GM18498 (cell line): ENCODE measurements around the gene TRIM9.
"Not testable (repeated sequence)": the region's sequence is repeated elsewhere in the genome, so short reads cannot be mapped to it uniquely, and the experiment has no call there.

Experiments used
- ATAC-seq: cut with Tn5 transposase; IDR thresholded peaks from one replicate; pipeline ENCODE4 v1.9.1; 2021; ENCODE audit warnings: mild to moderate bottlenecking, moderate library complexity; ENCODE audit not compliant: unreplicated experiment

The TRIM9 gene

GRCh38 chr14:50967790-50968189 lies 127.1 kb downstream of the TRIM9 start:
- ATAC-seq: no peak

- ATAC-seq: no peak
These were observed 127.8 kb downstream of the TRIM9 start for GRCh38 chr14:50967103-50967502.

GRCh38 chr14:50964683-50965390 lies 130.1 kb downstream of the TRIM9 start:
- ATAC-seq: no peak

- ATAC-seq: no peak
These were observed 131.0 kb downstream of the TRIM9 start for GRCh38 chr14:50963919-50964318.

- ATAC-seq: no peak
These were observed 133.2 kb downstream of the TRIM9 start for GRCh38 chr14:50961605-50962221.

DNA sequence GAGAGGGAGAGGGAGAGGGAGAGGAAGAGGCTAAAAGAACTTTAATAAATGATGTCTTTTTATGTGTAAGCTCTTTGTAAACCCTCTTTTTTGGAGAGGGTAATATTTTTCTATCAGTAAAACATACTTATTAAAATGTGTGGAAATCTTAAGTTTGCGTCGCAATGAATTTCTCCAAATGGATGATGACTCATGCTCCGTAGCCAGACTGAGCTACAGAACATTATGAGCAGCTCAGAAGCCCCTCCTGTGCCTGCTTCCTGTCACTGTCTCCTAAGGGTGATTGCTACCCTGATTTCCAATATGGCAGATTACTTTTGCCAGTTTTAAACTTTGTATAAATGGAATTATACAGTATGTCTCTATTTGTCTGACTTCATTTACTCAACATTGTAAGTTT lies 137.6 kb downstream of the TRIM9 start:
- no peak for ATAC-seq

- ATAC-seq: not testable (repeated sequence)
These were observed 138.5 kb downstream of the TRIM9 start for GRCh38 chr14:50956421-50956820.

DNA sequence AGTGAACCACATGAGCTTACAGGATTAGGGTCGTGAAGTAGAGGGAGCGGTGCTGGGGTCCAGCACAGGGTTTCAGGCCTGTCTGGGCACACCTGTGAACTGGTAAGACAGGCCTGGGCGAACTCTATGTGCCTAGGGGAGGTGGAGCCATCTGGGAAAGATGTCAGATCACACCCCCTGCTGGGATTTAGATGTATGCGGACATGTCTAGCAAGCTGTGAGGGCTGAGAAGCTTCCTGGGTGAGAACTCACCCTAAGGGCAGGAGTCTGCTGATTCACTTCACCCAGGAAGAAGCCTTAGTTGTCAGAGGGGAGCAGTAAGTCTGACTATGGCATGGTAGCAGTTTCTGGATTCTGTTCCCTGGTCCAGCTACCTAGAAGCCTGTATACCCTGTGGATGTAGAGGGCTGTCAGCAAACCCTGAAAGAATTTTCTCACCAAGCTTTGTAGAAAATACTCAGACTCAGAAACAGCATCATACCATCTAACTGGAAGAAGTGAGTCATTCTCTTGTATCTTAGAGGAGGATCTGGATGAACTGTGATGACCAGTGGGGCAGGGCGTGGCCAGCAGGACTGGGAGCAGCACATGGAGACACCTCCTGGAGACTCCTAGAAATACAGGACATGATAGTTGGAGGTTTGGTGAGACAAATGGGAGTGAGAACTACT lies 139.4 kb downstream of the TRIM9 start:
- no peak for ATAC-seq

GRCh38 chr14:50954811-50955372 lies 140.0 kb downstream of the TRIM9 start:
- no peak for ATAC-seq

DNA sequence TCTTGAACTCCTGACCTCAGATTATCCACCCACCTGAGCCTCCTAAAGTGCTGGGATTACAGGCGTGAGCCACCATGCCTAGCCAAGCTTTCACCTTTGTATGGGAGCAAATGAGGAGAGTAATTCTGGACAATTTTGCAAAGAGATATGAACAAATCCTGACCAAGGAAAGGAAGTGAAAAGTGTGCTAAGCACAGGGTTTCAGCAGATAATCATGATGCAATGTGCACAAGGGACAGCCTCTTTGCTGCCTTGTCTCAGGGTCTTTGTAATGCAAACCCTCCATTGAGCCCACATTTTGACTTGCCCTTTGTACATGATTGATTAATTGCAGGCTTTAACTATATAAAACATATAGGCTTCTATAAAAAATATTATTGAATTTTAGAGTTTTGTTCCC lies 141.4 kb downstream of the TRIM9 start:
- no peak for ATAC-seq

GRCh38 chr14:50951032-50951431 lies 143.9 kb downstream of the TRIM9 start:
- no peak for ATAC-seq

- no peak for ATAC-seq
These were observed 146.7 kb downstream of the TRIM9 start for GRCh38 chr14:50948205-50948604.

DNA sequence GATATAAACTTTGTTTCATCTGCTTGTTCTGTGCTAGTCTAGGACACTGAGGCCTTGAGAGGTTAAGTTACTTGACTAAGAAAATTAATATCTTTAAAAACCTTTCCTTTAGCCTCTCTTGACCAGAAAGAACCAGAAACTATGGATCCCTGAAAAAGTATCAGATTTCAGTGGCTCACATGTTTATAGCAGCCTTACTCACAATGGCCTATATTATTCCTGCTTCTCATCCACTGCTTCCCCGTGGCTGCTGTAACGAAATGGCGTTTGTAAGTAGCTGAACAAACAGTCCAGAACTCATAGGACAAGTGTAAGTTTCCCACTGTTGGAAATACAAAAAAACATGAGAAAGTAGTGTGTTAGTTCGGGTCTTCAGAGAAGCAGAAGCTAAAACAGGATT lies 147.5 kb downstream of the TRIM9 start:
- ATAC-seq: no peak

GRCh38 chr14:50946234-50946935 lies 148.5 kb downstream of the TRIM9 start:
- no peak for ATAC-seq

GRCh38 chr14:50944647-50945413 lies 150.1 kb downstream of the TRIM9 start:
- peak; percentile 22 for ATAC-seq

DNA sequence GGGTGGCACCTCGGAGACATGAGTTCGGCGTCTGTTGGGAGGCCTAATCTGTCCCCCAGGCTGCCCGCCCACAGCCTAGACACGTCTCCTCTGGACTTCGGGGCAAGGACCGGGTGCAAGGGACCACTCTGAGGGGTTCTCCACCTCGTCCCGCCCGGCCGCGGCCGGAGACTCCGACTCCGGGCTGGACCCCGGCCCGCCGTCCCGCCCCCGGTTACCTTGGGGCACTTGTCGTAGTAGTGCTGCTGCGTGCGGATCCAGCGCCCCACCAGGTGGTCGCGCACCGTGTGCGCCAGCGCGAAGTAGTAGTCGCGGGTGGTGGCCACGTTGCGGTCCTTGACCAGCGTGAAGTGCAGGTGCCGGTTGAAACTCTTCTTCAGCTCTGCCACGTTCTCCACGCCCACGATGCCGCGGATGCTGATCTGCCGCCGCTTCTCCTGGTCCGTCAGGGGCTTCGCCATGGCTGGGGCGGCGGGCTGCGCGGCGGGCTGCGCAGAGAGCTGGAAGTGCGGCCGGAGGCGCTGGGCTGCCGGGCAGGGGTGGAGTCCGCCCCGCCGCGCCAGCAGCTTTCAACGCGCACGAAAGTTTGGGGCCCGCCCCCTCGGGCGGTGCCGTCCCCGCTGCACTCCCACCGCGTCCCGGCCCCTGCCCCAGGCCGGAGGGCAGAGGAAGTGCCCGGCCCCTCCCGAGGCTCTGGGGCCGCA lies 150.8 kb downstream of the TRIM9 start, which contains the start of gene PYGL:
Gene PYGL (minus strand): TSS at position 541 of the 704 bp plus-strand sequence. CDS start 80 bp downstream, at position 461.
- ATAC-seq: peak; percentile 73

DNA sequence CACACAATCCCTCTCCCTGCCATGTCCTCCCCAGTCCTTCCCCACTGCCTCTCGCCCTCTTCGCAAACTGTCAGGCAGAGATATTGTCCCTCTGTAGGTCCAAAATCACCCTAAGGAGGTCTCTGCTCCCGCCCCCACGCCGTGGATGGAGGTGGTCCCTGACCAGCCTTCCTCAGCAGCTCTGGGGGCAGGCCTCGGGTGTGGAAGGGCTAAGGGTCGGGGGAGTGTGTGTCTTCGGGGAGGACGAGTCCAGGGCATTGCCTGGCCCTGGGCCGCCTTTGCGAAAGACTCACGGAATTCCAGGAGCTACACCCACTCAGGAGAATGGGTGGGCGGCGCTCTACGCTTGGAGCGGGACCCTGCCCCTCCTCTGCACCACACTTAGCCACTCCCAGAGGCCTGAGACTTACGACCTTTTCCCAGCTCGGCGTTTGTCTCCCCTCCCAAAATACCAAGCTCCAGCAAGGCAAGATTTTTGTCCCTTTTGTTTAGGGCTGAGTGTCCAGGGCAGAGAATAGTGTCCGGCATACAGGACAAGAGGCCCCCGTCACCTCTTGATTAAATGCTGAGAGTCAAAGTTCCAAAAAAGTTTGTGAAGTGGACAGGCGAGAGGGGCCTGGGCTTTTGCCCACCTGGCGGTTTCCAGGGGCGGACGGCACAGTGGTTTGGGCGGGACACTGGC lies 151.5 kb downstream of the TRIM9 start:
- ATAC-seq: no peak

- not testable (repeated sequence) for ATAC-seq
These were observed 153.3 kb downstream of the TRIM9 start for GRCh38 chr14:50941638-50942037.

DNA sequence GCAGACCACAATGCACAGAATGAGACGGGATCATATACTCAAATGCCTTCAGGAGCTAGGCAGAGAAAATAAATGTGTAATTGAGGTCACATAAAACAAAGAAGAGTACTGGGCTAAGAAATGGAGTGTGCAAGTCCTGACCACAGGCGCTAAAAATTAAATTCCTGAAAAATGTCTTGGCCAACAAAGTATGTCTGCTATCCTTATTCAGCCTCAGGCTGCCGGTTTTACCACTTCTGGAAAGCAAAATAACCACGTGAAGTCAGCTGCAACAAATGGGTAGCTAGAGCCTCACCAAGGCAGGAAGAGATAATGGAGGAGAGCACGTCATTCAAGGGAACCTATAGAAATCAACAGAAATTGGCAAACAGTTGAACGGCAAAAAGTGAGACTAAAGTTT lies 153.8 kb downstream of the TRIM9 start:
- ATAC-seq: no peak
